Gastrocnemius medialis (tissue), 4 donors: ENCODE measurements around the gene XYLT1.

Experiments
- CTCF ChIP-seq, 5 experiments: fragments of 450-650 bp in 3 of 5; fragments of 200-600 bp in 2 of 5; sonication (generic) in 2 of 5; IDR thresholded peaks in 4 of 5; conservative IDR thresholded peaks in 1 of 5; 1 replicate in 4 of 5; 2 replicates in 1 of 5; pipeline ENCODE4 v1.5.1; 2016 to 2019; ENCODE audit warnings: antibody characterized with exemption in 5 of 5, mild to moderate bottlenecking in 3 of 5, moderate library complexity in 3 of 5
- POLR2A ChIP-seq, 2 donors: fragments of 450-650 bp; IDR thresholded peaks; one replicate each; pipeline ENCODE4 v1.6.1; 2017; ENCODE audit warnings: antibody characterized with exemption in 2 of 2, mild to moderate bottlenecking in 2 of 2, moderate library complexity in 2 of 2

GRCh38 chr16:17069681-17070080, 401.1 kb downstream of the XYLT1 start:
- TF ChIP-seq POLR2A (IDR thresholded peaks at IDR 0.05) (no peak), CTCF (IDR thresholded peaks at IDR 0.05 in 4 of 5, conservative IDR thresholded peaks at IDR 0.05 in 1 of 5) (no peak)
